HG03521 (cell line): ENCODE results near the gene ACMSD.
"Not testable (repeated sequence)": the region's sequence is repeated elsewhere in the genome, so short reads cannot be mapped to it uniquely, and the experiment has no call there.

ENCODE experiments used
- ATAC-seq: cut with Tn5 transposase; IDR thresholded peaks from one replicate; pipeline ENCODE4 v1.9.1; 2021; ENCODE audit warnings: mild to moderate bottlenecking, moderate library complexity; ENCODE audit not compliant: unreplicated experiment

The ACMSD gene

DNA sequence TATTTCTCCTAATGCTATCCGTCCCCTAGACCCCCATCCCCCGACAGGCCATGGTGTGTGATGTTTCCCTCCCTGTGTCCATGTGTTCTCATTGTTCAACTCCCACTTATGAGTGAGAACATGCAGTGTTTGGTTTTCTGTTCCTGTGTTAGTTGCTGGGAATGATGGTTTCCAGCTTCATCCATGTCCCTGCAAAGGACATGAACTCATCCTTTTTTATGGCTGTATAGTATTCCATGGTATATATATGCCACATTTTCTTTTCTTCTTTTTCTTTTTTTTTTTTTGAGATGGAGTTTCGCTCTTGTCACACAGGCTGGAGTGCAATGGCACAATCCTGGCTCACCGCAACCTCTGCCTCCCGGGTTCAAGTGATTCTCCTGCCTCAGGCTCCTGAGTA, 9.2 kb downstream of the ACMSD start:
- not testable (repeated sequence) for ATAC-seq

DNA sequence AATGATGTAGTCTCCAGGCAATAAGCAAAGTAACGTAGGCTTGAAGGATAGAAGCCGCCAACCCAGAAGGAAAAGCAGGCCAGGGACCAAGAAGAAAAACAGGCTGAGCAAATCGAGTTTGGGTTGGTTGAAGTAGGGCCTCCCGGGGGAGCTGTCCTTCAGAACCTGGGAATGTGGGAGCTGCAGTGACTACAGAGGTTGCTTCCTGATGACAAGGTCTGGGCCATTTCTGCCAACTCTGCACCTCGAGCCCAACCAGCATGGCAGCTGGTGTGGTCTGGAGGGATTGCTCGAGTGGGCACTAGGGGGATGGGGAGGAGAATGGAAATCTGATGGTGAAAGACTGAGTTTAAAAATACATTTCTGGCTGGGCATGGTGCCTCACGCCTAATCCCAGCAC, 14.1 kb downstream of the ACMSD start:
- no peak for ATAC-seq

DNA sequence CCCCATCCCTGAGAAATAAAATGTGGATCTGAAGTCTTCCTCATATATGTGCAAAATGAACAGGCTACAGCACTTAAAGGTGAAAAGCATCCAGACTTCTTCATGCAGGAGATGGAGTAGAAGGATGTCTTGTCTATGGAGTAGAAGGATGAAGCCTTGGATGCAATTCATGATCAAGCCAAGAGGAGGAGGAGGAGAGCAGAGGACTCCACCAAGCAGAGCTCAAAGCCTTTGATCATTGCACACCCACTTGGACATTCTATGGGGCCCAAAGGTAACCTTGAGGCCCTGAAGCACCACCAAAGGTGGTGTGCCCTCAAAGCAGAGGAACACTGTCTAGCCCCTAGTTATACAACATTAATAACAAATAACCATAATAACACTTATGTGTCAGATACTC, 17.3 kb downstream of the ACMSD start:
- no peak for ATAC-seq

DNA sequence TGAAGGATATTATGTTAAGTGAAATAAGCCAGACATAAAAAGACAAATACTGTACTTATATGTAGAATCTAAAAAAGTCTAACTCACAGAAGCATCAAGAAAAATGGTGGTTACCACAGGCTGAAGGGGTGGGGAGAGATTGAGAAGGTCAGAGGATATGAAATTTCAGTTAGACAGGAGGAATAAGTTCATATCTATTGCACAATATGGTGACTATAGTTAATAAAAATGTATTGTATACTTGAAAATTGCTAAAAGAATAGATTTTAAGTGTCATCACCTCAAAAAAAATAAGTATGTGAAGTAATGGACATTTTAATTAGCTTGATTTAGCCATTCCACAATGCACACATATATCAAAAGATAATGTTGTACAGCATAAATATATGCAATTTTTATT, 19.8 kb downstream of the ACMSD start:
- ATAC-seq = no peak

DNA sequence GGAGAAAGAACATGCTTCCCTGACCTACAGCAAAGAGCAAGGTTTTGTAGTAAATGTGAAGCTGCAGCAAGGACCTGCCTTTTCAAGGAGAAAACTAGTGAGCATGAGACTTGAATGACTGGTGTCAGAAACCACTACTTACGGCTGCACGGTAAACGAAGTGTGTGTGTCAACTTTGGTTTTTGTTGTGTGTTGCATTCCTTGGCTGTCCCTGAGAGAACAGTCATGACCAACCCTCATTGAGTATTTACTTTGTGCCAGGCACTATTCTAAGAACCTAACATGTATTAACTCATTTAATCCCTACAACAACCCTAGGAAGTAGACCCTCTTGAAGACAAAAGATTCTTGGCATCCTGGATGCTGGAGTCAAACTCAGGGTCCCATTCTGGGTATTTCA, 22.8 kb downstream of the ACMSD start:
- no peak for ATAC-seq

DNA sequence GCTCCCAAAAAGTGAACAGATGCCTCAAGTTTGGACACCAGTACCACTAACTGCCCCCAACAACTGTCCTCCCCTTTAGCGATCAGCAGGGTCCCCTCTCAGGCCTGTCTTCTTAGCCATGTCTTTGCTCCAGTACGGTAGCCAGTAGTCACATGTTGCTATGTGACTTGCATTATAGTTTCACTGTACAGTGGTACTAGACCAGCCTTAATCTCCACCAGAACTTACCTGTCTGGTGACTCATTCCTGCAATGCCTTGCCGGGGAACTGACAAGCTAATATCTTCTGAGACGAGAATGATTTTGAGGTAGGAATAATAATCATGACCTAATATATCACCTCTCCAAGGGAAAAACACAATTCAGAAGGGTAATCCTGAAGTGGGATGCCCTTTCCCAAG, 23.7 kb downstream of the ACMSD start:
- ATAC-seq = no peak

DNA sequence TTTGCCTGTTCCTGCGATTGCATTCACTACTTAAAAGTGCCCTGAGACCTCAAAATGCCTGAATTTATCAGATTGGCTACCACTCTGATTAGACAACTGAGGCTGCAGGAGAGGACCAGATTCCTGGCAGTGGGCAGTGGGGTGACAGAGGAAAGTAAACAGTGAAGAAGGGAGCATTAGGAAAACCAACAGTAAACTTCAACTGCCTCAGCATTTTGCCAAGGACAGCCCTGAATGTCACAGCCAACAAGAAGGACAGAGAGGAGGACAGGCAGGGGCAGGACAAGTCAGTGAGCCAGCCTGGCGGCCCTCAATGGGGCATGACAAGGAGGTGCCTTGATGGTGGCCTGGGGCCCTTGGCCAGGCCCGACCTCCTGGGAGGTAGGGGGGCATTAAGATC, 24.3 kb downstream of the ACMSD start:
- no peak for ATAC-seq

DNA sequence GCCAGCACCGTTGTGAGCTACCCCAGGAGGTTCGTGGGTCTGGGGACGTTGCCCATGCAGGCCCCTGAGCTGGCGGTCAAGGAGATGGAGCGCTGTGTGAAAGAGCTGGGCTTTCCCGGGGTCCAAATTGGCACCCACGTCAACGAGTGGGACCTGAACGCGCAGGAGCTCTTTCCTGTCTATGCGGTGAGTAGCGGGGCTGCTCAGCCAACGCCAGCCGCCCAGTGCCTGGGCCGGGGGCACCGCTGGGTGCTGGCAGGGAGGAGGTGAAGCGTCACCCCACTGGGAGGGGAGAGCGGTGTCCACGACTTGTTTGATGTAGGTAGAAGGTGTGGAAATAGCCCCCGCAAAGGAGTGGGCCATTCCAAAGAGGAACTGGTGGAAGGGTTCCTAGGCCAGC, 25.0 kb downstream of the ACMSD start:
- no peak for ATAC-seq

DNA sequence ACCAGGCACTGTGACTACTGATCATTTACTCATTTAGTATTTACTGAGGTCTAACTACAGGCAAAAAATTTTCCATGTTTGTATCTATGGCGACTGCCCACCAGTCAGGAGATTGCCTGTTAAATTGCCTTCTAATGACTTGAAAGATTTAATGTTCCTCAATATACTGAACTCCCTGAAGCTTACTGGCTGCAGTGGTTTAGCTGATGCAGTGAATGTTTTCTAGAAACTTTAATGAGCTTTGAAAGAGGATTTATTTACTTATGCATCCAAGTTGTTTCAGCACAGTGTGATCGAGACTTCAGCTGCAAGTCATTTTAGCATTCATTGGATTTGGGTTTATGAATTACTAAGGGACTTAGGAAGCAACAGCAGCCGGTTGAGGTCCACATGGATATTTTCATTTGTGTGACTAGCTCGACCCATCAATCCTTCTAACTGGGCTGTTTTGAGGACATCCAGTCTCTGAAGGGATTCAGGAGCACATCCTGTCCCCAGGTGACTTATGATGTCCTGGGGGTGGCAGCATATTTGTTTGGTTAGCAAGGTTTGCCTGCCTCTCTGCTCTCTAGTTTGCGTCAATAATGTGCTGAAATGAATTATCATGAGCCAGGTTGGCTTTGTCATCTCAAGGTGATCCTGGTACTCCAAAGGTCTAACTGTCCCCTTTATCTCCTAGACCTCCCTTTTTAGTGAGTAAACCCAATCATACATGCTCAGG, 26.8 kb downstream of the ACMSD start:
- ATAC-seq = no peak

DNA sequence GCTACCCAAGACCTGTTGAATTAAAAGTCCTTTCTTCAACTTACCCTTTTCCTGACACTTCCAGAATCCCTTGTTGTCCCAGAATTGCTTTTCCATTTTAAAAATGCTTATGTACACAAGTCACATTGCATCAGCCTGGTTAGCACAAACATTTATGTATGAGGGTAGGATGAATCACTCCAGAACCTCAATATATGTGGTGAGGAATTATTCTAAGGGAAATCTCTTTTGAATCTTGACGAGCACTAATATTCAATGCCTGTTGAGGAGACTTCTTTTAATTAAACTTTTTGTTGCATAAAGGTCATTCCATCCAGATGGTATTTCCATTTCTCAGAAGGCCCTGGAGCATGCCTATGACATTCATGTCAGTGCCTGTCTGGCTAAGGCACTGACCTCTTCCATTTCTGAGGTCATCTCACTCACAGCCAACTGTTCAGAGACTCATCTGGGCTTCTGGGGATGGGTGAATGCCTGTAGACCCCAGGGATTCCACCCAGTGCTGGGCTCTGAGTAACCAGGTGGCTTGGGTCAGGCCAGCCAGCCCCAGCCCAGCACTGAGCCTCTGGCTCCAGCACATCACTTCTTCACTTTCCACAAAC, 28.2 kb downstream of the ACMSD start:
- ATAC-seq = no peak

DNA sequence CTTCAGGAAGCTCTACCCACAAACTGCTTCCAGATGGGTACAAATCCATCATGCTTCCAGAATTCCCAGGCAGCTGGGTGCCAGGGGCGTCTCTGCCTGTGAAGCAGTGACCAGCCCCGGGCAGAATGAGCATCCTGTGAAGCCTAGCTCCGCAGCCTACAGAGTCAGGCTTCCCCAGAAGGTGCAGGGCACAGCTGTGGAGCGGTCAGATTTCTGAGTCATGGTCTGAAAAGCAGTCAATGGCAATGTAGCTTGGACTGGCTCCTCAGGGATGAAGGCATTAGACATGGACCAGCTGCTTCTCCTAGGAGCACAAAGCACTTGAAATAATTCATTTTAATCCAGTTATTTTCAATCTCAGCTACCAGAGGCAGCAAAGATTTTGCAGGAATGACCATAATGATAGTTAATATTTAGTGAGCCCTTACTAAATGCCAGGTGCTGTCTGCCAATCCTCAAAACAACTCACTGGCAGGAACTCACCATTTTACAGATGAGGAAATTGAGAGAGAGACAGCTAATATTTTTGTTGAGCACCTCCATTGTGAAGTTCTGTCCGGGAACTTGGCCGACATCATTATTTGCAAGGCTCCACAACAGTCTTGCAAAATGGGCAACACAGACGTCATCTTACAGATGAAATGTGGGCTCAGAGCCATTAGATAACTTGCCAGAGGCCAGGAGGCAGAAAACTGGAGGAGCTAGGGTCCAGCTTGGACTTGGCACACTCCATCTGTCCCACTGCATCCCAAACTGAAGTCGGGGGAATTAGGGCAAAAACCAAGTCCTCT, 31.7 kb downstream of the ACMSD start:
- no peak for ATAC-seq

DNA sequence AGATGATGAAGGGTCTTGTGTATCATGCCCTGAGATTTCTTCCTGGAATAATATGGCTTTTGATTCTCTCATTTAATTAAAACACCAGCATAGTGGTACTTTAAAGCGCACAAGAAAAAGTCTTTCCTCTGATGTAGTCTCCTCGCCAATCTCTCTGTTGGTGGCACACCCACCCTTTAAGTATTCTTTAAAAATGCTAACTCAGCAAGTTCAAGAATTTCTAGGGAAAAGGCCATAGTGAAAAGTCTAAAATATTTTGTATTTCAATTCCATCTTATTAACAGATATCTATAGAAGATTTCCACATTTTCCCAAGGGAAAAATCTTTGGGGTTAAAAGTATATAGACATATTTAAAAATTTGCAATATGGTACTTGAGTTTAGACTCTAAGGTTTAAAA, 34.7 kb downstream of the ACMSD start:
- no peak for ATAC-seq

DNA sequence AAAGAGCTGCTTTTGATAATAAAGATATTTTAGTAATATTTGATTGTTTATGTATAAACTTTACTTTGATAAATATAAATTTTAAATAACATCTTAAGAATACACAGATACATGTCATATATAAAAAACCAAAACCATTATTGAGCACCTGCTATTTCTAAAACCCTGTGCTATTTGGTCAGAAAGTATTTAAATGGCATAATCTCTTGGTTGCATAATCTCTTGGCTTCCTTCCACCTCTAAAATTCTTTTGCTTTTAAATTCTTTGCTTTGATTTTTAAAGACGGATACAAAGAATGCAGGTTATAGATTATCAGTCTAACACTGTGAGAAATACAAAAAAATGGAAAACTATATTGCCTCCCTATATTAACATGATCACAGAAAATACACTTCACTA, 36.9 kb downstream of the ACMSD start:
- no peak for ATAC-seq

DNA sequence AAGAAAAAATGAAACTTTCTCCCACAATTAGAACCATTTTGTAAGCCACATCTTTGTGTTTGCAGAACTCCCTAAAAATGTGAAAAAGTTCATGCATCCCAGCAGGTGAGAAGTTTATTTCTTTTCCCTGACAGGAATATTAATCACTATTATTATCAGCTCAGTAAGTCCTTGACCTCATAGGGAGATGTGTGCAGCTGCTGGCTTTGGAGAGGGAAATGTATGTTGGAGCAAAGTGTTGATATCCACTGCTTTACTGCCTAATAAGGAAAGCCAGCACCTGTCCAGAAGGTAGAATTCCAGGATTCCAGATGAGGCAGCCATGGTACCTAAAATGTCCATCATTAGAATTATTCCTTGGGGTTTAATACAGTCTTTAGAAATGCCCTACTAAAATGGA, 44.4 kb downstream of the ACMSD start:
- no peak for ATAC-seq

DNA sequence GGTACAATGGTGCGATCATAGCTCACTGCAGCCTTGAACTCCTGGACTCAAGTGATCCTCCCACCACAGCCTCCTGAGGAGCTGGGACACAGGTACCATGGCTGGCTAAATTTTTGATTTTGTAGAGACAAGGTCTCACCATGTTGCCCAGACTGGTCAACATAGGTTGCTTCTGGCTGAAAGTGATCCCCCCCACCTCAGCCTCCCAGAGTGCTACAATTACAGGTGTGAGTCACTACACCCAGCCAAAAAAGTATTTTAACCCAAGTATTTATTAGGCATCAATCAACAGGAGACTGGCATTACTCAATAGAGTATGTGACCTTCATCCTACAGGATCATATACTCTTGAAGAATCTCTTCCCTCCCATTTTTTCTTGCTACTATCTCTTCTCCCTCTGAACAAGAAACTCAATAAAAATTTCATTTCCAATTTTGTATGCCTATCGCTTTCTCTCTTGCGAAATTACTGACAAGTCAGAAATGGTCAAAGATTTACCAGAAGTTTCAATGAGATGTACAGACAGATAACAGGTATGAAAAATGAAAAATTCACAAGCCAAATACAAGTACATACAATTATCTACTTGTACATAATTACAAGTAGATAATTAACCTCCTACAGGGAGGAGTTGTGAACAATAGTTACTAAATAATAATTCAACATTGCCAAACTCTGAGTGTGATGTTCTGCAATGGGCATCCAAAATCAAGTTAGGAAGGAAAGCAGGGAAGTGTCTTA, 45.3 kb downstream of the ACMSD start:
- ATAC-seq = no peak

DNA sequence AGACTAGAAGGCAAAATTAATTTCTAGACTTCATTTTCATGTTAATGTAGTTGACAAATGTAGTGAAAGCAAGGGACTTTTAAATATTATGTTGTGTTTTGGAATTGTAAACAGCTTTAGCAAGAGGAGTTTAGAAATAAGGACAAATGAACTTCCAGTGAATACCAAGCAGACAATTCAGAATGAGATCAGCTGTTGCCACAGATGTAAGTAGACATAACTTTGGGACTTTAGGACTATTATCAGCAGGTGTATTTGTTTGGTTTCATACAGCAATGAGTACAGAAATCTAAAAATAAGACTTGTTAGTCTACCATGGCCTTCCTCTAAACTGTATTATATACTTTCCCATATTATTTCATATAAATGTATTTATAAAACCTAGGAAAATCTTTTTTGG, 46.0 kb downstream of the ACMSD start:
- no peak for ATAC-seq

DNA sequence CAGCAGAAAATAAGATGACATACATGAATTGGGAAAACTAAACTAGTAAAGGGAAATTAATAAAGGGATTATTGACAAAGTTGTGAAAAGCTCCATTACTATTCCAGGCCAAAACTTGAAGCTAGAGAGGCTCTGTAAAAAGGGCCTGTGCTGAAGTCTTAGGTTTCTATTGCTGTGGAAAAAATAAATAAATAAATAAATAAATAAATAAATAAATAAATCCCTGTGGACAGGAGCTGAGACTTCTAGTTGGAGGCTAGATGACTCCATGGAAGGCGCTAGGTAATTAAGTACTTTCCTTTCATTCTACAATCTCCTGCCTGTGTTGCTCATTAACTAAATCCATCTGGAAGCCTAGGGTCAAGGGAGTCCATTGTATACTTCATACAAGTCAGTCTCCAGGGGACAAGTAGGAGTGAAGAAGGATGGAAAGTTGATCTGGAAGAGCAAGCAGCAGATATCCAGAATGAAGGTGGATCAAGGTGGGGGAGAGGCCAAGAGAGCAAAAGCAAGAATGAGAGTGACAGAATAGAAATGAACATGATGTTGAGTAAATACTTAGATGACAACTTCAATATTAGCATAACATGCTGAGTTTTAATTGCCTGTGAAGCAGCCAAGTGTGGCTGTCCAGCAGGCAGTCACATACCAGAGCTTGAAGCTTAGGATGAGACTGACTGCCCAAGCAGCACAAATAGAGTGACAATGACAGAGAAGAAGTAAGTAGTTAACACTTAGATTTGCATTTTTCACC, 54.0 kb downstream of the ACMSD start:
- ATAC-seq = no peak

DNA sequence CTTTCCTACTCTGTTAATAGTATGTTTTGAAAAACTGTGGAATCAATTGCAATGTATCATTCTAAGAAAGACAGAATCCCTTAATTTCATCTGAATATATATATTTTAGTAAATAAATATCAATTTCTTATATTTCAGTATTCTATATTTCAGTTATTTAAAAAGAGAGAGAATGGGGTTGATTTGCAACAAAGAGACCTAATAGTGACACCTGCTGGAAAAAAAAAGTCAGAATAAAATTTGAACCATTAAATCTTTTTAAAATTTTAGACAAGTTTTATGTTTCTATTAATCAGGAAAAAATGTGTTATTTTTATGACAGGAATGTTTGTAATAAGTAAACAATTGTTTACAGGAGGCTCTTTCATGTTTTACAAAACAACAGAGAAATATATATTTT, 59.5 kb downstream of the ACMSD start:
- ATAC-seq = no peak

DNA sequence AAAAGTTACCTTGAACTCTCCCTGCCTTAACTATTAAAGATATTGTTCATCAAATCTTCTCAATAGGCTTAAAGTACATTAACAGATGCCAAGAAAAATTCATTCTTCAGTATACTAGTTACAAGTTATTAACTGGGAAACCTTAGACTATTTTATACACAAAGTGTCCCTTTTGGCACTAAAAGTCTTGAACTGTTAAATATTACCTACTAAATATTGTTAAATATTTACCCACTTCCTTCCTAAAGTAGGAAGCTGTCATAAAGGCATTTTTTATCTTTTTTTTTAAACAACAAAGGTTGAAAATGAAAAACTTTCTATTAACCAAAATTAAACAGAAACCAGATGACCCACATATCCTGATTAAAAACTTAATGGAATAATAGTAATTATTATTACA, 60.8 kb downstream of the ACMSD start:
- no peak for ATAC-seq

DNA sequence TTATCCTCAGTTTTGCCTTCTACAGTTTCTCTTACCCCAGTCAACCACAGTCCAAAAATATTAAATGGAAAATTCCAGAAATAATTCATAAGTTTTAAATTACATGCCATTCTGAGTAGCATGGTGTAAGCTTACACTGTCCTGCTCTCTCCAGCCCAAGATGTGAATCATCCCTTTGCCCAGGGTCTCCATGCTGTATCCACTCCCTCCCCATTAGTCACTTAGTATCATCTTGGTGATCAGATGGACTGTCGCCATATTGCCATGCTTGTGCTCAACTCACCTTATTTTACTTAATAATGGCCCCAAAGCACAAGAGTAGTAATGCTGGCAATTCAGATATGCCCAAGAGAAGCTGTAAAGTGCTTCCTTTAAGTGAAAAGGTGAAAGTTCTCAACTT, 61.7 kb downstream of the ACMSD start:
- ATAC-seq = no peak

DNA sequence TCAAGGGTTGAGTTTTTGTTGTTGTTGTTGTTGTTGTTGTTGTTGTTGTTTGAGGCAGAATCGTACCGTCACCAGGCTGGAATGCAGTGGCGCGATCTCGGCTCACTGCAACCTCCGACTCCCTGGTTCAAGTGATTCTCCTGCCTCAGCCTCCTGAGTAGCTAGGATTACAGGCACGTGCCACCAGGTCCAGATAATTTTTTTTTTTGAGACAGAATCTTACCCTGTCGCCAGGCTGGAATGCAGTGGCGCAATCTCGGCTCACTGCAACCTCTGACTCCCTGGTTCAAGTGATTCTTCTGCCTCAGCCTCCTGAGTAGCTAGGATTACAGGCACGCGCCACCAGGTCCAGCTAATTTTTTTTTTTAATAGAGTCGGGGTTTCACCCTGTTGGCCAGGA, 65.3 kb downstream of the ACMSD start:
- not testable (repeated sequence) for ATAC-seq
